ENCODE measurements around the gene NR6A1.

The NR6A1 gene

GRCh38 chr9:124781967-124782660 lies 11.0 kb upstream of the NR6A1 start:
- DNase-seq (ENCODE audit: low read depth): no peak
- H3K4me3 ChIP-seq (ENCODE audit: control insufficient read depth, low read depth, low read length): no peak overlapping the region

GRCh38 chr9:124780757-124781151 lies 9.6 kb upstream of the NR6A1 start:
- DNase-seq (ENCODE audit: low read depth): no peak
- no peak for TF ChIP-seq CTCF (IDR thresholded peaks at IDR 0.05; ENCODE audit: control insufficient read depth, insufficient read depth, low read depth, low read length, missing control alignments)
- H3K4me3 ChIP-seq (ENCODE audit: control insufficient read depth, low read depth, low read length): no peak overlapping the region

More at GRCh38 chr9:124781967-124782660, 11.0 kb upstream of the NR6A1 start:
- TF ChIP-seq CTCF (IDR thresholded peaks at IDR 0.05; ENCODE audit: control insufficient read depth, insufficient read depth, low read depth, low read length, missing control alignments): no peak

GRCh38 chr9:124780060-124780756 lies 9.1 kb upstream of the NR6A1 start:
- no peak for DNase-seq (ENCODE audit: low read depth)
- no peak overlapping the region for H3K4me3 ChIP-seq (ENCODE audit: control insufficient read depth, low read depth, low read length)
- no peak for TF ChIP-seq CTCF (IDR thresholded peaks at IDR 0.05; ENCODE audit: control insufficient read depth, insufficient read depth, low read depth, low read length, missing control alignments)

- TF ChIP-seq CTCF (IDR thresholded peaks at IDR 0.05; ENCODE audit: control insufficient read depth, insufficient read depth, low read depth, low read length, missing control alignments): no peak
- DNase-seq (ENCODE audit: low read depth): peak; percentile 63
- no peak overlapping the region; the same call in none of the 2 replicates for H3K4me3 ChIP-seq (ENCODE audit: control insufficient read depth, low read depth, low read length)
Observed at GRCh38 chr9:124779368-124780059, 8.4 kb upstream of the NR6A1 start.

GRCh38 chr9:124778575-124779367 lies 7.7 kb upstream of the NR6A1 start:
- no peak for DNase-seq (ENCODE audit: low read depth)
- no peak overlapping the region for H3K4me3 ChIP-seq (ENCODE audit: control insufficient read depth, low read depth, low read length)
- TF ChIP-seq CTCF (IDR thresholded peaks at IDR 0.05; ENCODE audit: control insufficient read depth, insufficient read depth, low read depth, low read length, missing control alignments): no peak
